HEK293 (cell line): ENCODE results near the gene GNB1L.

Source experiments
- ZNF16 ChIP-seq: fragments of 450-650 bp; formaldehyde crosslinking; IDR thresholded peaks from 2 replicates; pipeline ENCODE4 v1.5.1; 2016; ENCODE audit warnings: low read depth, missing biosample characterization, missing genetic modification characterization
- TF ChIP-seq, protein P1 (sequence below): fragments of 450-650 bp; formaldehyde crosslinking; IDR thresholded peaks from 2 replicates; pipeline ENCODE4 v1.5.1; 2016; ENCODE audit warnings: missing biosample characterization, missing genetic modification characterization
- TF ChIP-seq, protein P2 (sequence below): fragments of 450-650 bp; formaldehyde crosslinking; IDR thresholded peaks from 2 replicates; pipeline ENCODE4 v1.5.1; 2016; ENCODE audit warnings: missing biosample characterization, missing genetic modification characterization
- TF ChIP-seq, protein P3 (sequence below): sonication (generic); formaldehyde crosslinking; IDR thresholded peaks from 2 replicates; pipeline ENCODE4 v1.8.1; 2022; ENCODE audit warnings: mild to moderate bottlenecking, moderate library complexity, missing genetic modification reagents

DNA sequence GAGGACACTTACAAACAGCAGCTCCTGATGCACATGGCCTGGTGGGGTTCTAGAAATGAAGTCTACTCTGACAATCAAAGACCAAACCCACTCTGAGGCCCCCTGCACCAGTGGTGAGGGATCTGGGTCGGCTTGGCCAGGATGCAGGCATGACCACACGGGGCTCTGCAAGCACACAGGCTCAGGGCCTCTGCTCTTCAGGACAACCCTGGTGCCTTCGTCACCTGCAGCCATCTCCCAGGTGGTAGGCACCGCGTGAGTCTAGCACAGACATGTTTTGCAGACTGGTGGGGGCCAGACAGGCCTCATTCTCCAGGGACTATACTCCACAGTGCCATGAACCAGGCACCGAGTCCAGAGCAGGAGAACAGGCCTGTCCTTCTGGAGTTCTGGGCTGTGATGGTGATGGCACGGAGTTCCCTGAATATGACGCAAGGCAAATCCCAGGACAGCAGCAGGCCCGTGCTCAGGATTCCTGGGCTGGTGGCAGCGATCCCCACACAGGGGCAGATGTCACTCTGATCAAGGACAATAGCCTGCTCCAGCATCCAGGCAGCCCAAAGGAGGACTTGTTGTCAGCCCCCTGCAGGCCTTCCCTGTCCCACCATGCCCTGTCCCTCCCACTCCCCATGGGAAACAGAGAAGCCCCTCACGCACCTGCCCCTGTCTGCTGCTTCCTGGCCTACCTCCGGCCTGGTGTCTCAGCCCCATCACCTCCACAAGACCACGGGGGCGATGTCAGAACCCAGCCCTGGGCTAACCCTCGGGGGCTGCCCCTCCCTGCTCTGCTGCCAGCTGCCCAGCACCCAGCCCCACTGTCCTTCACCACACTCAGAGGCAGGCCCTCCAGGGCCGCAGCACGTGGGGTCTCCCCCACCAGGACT is 36.1 kb downstream of the GNB1L start:
- TF ChIP-seq ZNF16: no peak
- TF ChIP-seq, protein P1, sequence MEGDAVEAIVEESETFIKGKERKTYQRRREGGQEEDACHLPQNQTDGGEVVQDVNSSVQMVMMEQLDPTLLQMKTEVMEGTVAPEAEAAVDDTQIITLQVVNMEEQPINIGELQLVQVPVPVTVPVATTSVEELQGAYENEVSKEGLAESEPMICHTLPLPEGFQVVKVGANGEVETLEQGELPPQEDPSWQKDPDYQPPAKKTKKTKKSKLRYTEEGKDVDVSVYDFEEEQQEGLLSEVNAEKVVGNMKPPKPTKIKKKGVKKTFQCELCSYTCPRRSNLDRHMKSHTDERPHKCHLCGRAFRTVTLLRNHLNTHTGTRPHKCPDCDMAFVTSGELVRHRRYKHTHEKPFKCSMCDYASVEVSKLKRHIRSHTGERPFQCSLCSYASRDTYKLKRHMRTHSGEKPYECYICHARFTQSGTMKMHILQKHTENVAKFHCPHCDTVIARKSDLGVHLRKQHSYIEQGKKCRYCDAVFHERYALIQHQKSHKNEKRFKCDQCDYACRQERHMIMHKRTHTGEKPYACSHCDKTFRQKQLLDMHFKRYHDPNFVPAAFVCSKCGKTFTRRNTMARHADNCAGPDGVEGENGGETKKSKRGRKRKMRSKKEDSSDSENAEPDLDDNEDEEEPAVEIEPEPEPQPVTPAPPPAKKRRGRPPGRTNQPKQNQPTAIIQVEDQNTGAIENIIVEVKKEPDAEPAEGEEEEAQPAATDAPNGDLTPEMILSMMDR: no peak
- TF ChIP-seq, protein P2, sequence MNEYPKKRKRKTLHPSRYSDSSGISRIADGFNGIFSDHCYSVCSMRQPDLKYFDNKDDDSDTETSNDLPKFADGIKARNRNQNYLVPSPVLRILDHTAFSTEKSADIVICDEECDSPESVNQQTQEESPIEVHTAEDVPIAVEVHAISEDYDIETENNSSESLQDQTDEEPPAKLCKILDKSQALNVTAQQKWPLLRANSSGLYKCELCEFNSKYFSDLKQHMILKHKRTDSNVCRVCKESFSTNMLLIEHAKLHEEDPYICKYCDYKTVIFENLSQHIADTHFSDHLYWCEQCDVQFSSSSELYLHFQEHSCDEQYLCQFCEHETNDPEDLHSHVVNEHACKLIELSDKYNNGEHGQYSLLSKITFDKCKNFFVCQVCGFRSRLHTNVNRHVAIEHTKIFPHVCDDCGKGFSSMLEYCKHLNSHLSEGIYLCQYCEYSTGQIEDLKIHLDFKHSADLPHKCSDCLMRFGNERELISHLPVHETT: no peak
- TF ChIP-seq, protein P3, sequence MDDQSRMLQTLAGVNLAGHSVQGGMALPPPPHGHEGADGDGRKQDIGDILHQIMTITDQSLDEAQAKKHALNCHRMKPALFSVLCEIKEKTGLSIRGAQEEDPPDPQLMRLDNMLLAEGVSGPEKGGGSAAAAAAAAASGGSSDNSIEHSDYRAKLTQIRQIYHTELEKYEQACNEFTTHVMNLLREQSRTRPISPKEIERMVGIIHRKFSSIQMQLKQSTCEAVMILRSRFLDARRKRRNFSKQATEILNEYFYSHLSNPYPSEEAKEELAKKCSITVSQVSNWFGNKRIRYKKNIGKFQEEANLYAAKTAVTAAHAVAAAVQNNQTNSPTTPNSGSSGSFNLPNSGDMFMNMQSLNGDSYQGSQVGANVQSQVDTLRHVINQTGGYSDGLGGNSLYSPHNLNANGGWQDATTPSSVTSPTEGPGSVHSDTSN (CRISPR knock-in tag): no peak
